NCI-H1092 (cell line): ENCODE results near the gene ZNF827.

ENCODE experiments used
- DNase-seq: peaks from one replicate; lab custom pipeline; 2025; lab: John Stamatoyannopoulos, UW

ZNF827 gene

DNA sequence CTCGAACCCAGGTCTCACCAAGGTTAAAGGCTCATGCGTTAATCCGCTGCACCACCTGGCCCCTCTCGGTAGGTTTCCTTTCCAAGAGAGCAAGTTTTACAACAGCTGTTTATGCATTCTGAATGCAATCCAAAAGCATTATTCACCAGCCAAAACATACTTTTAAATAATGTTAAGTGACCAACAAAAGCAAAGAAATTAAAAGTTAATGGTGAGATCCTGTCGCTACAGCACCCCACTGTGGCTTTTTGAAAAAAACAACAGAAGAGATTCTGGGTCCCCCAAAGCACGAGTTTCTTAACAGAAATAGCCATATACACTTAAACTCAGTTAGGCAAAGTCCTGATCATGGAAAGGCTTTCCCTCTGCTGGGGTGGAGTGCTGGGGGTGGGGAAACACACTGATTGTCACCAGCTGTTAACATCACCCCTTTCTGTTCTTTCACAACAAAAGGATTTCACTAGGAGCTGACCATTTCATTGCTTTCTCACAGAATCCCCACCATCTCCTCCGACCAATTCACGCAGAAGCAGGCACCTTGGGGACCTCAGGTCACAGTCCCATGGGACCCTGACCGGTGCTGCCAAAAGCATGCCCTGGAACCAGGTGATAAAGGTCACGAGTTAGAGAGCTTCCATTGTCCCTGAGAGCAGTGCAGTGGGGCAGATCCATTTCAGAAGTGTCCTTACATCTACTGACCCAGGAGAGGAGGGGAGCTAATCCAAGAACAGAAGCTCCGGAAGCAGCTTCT lies 51.2 kb downstream of the ZNF827 start:
- DNase-seq: no peak

DNA sequence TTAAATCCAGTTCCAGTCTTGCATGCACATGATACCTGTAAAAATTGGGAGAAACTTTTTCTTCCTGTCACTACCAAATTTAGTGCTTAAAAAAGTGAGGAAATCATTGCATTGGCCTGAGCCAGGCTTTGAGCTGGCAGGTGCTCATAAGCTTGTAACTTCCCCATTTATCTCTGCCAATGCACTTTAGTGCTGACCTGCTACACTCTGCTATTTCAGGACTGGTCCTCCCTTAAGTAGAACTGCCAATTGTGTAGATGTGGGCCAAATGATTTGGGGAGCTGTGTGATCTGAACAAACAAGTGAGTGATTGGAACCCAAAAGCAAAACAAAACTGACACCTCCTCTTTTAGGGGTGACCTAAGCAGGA lies 51.8 kb downstream of the ZNF827 start:
- DNase-seq: no peak

DNA sequence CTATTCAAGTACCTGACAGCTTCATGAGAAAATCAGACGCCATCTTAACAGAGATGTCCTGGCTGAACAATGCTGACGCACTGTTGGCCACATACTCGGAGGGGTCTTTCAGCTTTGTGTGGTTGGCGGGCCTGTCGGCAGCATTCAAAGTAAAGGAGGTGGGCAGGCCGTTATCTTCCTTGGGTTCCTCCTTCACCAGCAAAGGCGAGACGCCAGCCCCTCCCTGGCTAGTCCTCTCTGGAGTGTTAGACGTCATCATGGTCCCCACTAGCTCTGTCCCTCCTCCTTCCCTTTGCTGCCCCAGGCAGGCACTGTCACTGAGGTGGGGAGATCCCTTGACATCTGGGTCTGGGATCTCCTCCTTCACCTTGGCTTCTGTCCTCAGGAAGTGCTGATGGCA lies 53.0 kb downstream of the ZNF827 start:
- no peak for DNase-seq

DNA sequence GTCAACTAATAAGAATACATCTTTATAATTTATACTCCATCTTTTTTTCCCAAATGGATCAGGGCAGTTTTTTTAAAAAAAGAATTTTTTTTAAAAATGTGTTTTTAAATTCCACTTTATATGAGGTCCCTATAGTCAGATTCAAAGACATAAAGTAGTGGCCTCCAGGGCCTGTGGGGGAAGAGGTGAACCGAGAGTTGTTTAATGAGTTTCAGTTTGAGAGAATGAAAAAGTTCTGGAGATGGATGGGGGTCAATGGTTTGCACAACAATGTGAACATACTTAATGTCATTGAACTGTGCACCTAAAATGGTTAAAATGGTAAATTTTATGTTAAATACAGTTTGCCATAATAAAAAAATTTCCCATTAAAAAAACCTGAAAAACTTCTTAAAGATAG lies 53.8 kb downstream of the ZNF827 start:
- no peak for DNase-seq

DNA sequence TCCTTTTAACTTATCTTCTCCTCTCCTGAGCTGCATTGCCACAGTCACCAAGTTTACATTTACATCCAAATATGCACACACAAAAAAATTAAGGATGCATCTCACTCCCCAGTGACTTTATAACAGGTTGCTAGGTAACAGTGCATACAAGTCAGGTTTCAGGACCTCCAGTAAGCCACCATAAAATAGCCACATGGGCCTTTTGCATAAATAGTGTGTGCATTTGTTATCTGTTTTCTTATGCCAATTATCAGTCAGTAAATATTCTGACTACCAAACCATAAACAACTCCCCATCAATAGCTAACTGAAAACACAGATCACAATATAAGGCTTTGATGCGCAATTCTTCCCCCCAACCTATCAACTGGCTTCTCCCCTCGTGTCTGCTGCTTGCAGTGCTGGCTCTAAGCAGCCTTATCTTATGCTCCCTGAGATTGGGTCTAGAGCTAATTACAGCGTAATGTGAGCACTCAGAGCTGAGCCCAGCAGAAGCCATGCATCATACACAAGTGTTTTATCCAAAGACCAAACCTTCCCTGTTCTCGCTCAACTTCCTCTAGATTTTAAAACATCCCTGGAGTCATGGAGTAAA lies 55.4 kb downstream of the ZNF827 start:
- DNase-seq: no peak

DNA sequence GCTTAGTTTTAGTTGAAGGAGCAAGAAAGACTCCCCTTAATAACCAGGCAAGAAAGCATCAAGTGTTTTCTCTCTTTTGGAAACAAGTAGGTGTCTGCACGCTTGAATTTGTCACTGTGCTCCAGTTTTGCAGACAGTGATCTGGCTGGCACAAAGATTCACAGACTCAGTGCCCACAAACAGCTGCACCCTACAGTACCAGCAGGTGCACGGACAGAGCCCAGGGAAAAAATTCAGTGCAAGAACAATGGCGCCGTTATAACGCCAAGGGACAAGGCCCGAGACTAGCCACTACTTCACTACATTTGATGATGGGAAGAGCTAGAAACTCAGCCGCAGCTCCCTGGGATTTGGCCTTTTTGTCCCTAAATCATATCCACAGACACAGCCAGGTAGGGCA lies 56.0 kb downstream of the ZNF827 start:
- DNase-seq: no peak

DNA sequence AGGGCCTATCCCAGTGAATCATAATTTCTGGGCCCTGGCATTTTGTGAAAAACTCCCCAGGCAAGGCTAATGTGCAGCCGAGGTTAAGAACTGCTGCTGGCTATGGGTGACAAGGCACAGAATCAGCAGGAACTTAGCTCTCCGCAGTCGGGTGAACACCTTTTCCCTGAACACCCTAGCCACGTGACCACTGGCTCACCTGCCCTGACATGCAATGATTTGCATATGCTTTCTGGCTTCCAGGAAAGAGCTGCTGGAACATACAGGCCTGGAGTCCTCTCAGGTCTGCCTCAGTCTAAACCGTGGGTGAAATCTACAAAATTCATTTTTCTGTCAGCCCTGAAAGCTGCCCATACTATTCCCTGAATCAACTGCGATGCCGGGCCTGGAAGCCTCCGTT lies 56.6 kb downstream of the ZNF827 start:
- DNase-seq: no peak

DNA sequence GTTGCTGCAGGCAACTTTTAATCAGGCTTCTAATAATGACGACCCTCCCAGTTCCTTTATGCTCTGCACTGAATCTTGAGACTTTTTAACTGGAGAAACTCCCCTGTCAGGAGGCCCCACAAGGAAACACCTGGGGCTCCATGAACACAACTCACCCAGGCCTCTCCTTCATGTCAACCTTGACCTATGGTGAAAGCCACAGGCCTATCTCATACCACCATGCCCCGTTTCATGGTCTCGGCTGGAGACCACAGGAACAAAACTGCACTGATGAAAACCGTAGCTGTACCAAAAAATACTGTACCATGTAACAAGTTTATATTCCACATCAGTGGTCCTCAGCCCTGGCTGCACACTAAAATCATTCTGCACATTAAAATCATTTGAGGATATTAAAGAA lies 57.0 kb downstream of the ZNF827 start:
- DNase-seq: no peak

DNA sequence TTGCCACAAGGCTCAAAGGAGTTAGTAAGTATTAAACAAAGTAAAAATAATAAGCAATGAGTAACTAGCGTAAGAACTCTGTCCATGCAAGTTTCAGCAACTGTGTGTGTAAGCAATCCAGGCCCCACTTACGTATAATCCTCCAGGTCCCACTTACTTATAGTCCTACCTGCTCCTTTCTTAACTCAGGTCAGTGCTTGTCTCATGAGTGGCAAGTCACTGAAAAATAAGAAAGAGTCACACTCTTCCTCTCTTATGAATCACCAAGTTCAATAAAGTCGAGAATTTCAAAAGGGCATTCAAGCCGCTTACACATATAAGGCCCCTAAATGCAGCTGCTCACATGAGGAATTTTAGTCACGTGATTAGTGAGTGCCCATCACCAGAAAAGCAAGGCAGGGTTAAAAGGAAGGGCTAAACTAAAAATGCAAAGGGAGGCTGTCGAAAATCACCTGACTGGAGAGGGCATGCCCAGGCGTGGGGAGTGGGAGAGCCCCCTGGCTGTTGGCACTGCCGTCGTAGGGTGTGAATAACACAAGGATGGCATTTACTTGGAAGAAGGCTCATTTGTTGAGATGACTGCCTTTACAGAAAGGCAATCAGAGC lies 58.2 kb downstream of the ZNF827 start:
- DNase-seq: no peak

DNA sequence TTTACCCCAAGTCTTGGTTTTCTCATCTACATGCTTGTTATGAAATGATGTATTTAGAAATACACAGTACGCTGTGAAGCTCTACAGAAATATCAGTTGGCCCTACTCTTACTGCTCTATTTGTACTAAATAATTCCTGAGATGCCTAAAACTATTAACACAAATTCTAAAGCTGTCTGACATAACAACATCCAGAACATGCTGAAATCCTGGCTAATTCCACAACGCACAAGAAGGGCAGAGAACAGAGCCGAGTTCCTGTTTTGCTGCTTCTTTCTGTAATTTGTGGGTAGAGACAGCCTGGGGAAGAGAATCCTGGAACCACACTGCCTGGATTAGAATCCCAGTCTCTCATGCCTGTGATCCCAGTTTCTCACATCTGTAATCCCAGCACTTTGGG lies 59.0 kb downstream of the ZNF827 start:
- DNase-seq: no peak

DNA sequence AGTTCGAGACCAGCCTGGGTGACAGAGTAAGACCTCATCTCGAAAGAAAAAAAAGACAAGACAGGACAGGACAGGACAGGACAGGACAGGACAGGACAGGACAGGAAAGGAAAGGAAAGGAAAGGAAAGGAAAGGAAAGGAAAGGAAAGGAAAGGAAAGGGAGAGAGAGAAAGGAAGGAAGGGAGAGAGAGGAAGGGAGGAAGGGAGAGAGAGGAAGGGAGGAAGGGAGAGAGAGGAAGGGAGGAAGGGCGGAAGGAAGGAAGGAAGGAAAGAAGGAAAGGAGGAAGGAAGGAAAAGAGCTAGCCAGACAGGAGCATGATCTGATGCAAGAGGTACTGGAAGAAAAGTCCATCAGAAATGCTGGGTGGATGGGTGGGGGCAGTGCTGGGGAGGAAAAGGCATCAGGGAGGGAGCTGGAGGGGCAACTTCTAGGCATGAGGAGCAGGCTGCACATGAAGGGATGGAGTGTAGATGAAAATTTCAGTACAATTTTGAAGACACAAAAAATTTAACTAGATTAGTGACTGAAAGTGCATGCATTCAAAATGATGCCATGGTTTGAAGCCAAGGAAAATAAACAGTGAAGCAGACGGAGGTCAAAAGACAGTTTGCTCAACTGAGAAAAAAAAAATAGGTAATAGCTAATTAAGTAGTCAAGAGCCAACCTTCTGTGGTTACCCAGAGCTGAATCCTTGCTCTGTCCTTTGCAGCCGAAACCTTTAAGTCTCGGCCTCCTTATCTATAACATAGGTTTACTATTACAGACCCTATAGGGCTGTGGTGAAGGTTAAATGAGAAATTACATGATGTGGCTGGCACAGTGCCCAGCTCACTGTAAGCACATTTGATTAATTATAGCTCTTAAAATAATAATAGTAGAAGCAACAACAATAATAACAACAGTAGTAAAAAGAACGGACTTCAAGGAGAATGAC lies 59.9 kb downstream of the ZNF827 start:
- no peak for DNase-seq

DNA sequence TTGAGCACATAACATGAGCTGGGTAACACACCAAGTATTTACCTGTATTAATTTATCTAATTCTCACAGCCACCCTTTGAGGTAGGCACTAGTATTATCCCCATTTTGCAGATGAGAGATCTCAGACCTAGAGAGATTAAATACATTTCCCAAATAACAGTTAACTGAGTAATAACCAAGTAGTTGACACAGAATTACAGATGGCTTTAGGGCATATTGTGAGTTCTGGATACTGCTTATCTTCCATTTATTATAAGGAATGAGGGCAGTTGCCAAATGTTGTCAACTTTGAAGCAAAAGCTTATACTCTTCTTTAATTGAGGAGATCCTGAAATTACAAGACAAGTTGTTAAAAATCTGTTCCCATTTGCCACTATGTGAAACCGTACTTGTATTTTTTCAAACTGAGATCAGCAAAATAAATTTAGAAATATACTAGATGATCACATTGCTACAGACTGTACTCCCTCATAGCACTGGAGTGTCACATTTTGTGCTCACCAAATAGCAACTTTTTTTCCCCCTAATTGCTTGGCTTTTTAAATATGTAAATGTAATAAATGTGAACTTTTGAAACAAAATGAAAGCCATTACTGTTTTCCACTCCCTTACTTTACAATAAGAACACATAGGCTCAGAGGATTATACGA lies 62.0 kb downstream of the ZNF827 start:
- no peak for DNase-seq

DNA sequence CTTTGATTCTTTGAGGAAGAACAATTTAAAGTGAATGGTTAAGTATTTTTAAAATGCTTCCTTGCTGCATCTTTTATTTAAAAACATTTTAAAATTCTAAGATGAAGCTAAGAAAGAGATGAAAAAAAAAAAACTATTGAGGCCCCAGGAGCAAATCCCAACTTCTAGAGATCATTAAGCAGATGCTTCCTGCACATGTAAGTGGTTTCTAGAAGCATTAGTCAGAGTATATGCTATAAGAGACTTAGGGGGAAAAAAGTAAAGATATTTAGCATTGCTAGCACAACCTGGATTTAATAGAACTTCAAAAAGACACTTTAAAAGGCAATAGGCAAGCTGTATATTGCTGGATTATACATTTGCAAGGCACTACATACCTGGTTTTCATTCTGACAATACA lies 64.7 kb downstream of the ZNF827 start:
- no peak for DNase-seq

DNA sequence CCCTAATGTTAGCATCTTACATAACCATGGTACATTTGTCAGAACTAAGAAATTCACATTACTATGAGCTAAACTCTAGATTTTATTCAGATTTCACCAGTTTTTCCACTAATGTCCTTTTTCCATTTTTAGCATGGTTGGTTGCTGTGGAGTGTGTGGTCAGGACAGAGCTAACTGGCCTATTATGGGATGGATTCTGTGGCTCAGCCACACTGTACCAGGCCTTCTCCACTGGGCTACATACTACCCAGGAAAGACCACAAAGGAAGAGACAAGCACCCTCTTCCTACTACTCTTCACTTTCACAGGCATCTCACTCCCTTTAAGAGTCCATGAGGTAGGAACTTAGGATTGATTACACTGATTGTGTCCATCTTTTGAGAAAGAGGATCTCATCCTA lies 67.4 kb downstream of the ZNF827 start:
- no peak for DNase-seq

DNA sequence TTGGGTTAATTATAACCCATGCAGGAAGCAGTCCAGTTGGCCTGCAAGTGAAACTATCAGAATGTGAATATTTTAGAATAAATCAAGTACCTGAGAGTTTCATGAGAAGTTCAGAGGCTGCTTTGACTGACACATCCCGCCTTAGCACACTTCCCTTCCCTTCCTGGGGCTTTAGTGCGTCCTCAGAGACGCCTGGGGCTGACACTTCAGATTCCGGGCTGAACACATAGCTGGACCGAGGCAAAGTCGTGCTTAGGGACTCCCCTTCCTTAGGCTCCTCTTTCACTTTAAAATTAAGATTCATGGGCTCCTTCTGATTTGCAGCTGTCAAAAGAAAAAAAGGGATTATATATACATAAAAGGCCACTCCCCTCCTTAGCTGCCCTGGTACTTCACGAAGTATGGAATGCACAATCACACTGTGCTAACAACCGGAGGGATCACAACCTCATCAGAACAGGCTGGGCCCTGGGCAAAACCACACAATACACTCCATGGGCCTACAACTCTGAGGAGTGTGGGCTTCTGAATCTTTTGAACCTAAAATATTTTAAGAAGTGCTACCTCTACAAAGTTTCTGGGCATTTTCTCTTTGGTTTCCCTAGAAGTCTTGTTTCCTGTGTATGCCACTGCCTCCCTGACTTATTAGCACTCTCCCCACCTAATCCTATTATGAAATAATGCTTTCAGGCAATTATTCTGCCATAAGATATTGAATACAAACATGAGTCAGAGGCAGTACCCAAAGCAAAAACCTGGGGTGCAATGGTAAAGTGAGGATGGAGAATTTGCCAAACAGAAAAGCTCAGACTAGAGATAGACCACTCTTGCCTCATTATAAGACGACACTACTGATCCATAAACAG lies 68.2 kb downstream of the ZNF827 start:
- no peak for DNase-seq

DNA sequence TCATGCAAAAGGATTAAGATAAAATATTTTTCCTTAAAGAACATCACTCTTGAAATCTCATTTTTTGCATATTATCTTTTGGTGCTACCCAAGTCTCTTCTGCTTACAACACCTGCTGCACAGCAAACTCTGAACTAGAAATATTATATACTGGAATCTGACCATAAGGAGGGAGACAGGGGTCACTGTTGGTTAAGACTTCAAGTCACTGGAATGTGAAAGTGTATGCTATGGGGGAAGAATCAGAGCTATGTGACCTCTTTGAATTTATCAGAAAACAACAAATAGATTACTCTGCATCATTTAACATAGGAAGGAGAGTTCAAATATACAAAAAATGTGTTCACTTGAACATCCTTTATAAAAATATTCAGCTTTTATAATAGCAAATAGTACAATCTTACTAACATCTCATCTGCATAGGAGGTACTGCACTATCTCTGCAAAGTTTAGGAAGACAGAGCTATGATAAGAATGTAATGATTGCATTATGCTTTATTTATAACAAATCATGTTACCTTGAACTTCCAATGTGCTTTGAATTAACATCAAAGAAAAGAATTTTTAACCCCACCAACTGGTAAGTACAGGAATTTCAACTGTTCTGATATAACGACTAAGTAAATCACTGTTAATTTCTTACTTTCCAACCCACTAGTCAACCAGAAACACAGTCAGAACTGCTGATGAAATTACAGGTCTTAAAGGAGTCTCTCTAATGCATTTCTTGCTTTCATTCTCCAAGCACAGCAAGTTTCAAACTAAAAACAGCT lies 69.8 kb downstream of the ZNF827 start:
- no peak for DNase-seq

DNA sequence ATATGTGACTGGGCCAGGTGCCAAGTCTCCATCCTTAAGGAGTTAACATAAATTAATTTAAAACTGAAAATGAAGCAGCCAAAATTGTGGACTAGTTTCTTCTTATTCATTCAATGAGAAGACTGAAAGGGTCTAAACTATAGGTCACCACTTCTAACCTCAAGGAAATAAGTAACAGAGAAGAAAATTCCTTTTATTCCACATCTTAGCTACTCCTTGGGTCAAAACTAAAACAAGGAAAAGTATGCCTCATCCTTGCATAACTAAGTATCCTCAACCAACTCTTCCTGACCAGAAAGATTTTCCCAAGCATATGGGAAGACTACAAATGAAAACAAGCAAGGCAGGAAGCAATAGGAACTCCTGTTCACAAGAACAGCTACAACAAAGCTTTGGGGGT lies 71.2 kb downstream of the ZNF827 start:
- DNase-seq: no peak

DNA sequence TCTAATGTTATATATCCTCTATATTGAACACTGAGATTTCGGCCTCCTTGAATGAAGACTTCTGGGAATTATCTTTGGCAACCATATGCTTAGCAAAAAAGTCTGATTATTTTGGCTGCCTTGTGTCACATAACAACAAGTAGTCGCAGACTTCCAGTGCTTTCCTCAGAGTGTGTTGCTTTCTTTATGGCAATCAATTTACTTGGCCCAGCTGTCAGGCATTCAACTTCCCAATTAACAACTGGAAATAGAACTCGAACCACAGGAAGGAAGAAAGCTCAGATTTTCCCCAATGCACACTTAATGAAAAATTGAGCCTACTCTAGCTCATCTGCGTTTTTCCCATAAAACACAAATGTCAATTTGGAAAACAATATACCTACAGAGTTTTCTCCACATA lies 71.6 kb downstream of the ZNF827 start:
- no peak for DNase-seq

DNA sequence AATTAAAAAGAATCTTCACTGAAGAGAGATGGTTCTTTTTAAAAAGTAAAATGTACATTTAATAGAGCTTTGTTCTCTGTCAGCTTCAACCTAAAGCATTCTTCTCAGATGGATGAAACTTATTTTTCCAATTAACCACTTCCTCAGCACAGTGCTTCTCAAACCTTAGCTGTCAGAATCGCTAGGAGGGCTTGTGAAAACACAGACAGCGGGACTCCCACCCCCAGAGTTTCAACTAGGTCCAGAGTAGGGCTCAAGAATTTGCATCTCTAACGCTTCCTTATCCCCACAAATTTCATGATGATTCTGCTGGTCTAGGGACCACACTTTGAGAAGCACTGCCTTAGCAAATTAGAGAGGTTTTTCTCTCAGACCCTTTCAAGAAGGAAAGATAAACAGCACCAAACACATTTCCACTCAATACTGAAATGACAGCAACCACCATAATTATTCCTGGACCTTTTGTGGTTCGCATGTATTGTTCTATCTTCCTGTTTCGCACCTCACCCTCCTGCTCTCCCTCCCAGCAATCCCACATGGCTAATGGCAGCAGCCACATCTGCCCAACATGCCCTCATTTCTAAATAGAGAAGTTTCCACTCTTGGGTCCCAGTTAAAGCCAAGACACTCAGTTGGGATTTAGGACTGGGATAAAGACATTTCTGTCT lies 73.2 kb downstream of the ZNF827 start:
- DNase-seq: no peak

DNA sequence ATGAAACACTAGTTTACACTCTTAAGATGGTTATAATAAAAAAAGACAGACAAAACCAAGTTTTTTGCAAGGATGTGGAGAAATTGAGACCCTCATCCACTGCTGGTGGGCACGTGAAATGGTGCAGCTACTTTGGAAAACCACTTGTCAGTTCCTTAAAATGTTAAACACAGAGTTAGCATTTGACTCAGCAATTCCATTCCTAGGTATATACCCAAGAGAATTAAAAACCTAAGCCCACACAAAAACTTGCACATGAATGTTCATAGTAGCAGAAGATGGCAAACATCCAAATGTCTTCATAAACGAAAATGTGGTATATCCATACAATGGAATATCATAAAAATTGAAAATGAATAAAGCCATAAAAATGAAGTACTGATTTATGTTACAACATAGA lies 75.4 kb downstream of the ZNF827 start:
- no peak for DNase-seq
